ENCODE results near the gene OR4D1. TPM values are rescaled to one million over a fixed set of nuclear protein-coding genes. Genes with fewer than 3 reads are reported as not detected.
A peak's percentile ranks its signal among the peaks of the same experiment; 100 is the strongest.

Gene OR4D1
- total RNA-seq, 1 donor from 2014 or later, result not detected

- DNase-seq (ENCODE audit: low spot score), result no peak
- no peak for TF ChIP-seq CTCF (IDR thresholded peaks at IDR 0.05)
- Mint-ChIP-seq H3K9me3 (ENCODE audit: low read depth) (no peaks in the 10 kb centered on the region), H3K27ac (ENCODE audit: unreplicated experiment) (no peak overlapping the region), H3K4me3 (ENCODE audit: unreplicated experiment) (no peak overlapping the region), H3K27me3 (ENCODE audit: low read depth) (peaks cover 42% of the 10 kb centered on the region), H3K4me1 (ENCODE audit: low read depth) (peaks cover 6% of the 10 kb centered on the region), H3K36me3 (ENCODE audit: low read depth) (no peaks in the 10 kb centered on the region)
These were observed 45.6 kb downstream of the OR4D1 start for GRCh38 chr17:58193641-58194255.

- Mint-ChIP-seq H3K4me3 (ENCODE audit: unreplicated experiment) (no peak overlapping the region), H3K9me3 (ENCODE audit: low read depth) (no peaks in the 10 kb centered on the region), H3K27ac (ENCODE audit: unreplicated experiment) (no peak overlapping the region), H3K36me3 (ENCODE audit: low read depth) (no peaks in the 10 kb centered on the region), H3K27me3 (ENCODE audit: low read depth) (peaks cover 40% of the 10 kb centered on the region), H3K4me1 (ENCODE audit: low read depth) (no peaks in the 10 kb centered on the region)
- no peak for DNase-seq (ENCODE audit: low spot score)
- no peak for TF ChIP-seq CTCF (IDR thresholded peaks at IDR 0.05)
These were observed 47.4 kb downstream of the OR4D1 start for GRCh38 chr17:58195518-58196123.

GRCh38 chr17:58196610-58197009, 48.4 kb downstream of the OR4D1 start:
- Mint-ChIP-seq H3K4me3 (ENCODE audit: unreplicated experiment) (no peak overlapping the region), H3K27ac (ENCODE audit: unreplicated experiment) (no peak overlapping the region), H3K9me3 (ENCODE audit: low read depth) (no peaks in the 10 kb centered on the region), H3K36me3 (ENCODE audit: low read depth) (no peaks in the 10 kb centered on the region), H3K4me1 (ENCODE audit: low read depth) (no peaks in the 10 kb centered on the region), H3K27me3 (ENCODE audit: low read depth) (peaks cover 35% of the 10 kb centered on the region)
- DNase-seq (ENCODE audit: low spot score), result no peak
- no peak for TF ChIP-seq CTCF (IDR thresholded peaks at IDR 0.05)

GRCh38 chr17:58200024-58200633, 51.9 kb downstream of the OR4D1 start:
- H3K27ac Mint-ChIP-seq (ENCODE audit: unreplicated experiment), result no peak overlapping the region
- no peak overlapping the region for H3K4me3 Mint-ChIP-seq (ENCODE audit: unreplicated experiment)
- no peaks in the 10 kb centered on the region for H3K36me3 Mint-ChIP-seq (ENCODE audit: low read depth)
- H3K27me3 Mint-ChIP-seq (ENCODE audit: low read depth), result peaks cover 20% of the 10 kb centered on the region
- H3K9me3 Mint-ChIP-seq (ENCODE audit: low read depth), result no peaks in the 10 kb centered on the region
- H3K4me1 Mint-ChIP-seq (ENCODE audit: low read depth), result no peaks in the 10 kb centered on the region
- no peak for DNase-seq (ENCODE audit: low spot score)
- peak; percentile 72 for TF ChIP-seq CTCF (IDR thresholded peaks at IDR 0.05)

- Mint-ChIP-seq H3K9me3 (ENCODE audit: low read depth) (no peaks in the 10 kb centered on the region), H3K27ac (ENCODE audit: unreplicated experiment) (no peak overlapping the region), H3K27me3 (ENCODE audit: low read depth) (peaks cover 6% of the 10 kb centered on the region), H3K4me1 (ENCODE audit: low read depth) (no peaks in the 10 kb centered on the region), H3K36me3 (ENCODE audit: low read depth) (no peaks in the 10 kb centered on the region), H3K4me3 (ENCODE audit: unreplicated experiment) (no peak overlapping the region)
- DNase-seq (ENCODE audit: low spot score), result no peak
- no peak for TF ChIP-seq CTCF (IDR thresholded peaks at IDR 0.05)
These were observed 54.7 kb downstream of the OR4D1 start for GRCh38 chr17:58202859-58203258.

Measured in chondrocyte (in vitro differentiated cells).